GM12874 (cell line): Measurements from ENCODE around the gene HOXD13.

ENCODE experiments used
- TF ChIP-seq, protein P1 (sequence below): IDR thresholded peaks from 2 replicates; pipeline ENCODE4 v1.5.1; 2011; ENCODE audit warnings: low read depth, mild to moderate bottlenecking, control low read depth, low read length, moderate library complexity; ENCODE audit not compliant: insufficient read depth

HOXD13 gene

GRCh38 chr2:176092270-176093144, at the start of gene HOXD13:
Gene HOXD13 (plus strand): TSS chr2:176092721. CDS start chr2:176092891, 170 bp downstream.
- TF ChIP-seq, protein P1, sequence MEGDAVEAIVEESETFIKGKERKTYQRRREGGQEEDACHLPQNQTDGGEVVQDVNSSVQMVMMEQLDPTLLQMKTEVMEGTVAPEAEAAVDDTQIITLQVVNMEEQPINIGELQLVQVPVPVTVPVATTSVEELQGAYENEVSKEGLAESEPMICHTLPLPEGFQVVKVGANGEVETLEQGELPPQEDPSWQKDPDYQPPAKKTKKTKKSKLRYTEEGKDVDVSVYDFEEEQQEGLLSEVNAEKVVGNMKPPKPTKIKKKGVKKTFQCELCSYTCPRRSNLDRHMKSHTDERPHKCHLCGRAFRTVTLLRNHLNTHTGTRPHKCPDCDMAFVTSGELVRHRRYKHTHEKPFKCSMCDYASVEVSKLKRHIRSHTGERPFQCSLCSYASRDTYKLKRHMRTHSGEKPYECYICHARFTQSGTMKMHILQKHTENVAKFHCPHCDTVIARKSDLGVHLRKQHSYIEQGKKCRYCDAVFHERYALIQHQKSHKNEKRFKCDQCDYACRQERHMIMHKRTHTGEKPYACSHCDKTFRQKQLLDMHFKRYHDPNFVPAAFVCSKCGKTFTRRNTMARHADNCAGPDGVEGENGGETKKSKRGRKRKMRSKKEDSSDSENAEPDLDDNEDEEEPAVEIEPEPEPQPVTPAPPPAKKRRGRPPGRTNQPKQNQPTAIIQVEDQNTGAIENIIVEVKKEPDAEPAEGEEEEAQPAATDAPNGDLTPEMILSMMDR, result no peak

DNA sequence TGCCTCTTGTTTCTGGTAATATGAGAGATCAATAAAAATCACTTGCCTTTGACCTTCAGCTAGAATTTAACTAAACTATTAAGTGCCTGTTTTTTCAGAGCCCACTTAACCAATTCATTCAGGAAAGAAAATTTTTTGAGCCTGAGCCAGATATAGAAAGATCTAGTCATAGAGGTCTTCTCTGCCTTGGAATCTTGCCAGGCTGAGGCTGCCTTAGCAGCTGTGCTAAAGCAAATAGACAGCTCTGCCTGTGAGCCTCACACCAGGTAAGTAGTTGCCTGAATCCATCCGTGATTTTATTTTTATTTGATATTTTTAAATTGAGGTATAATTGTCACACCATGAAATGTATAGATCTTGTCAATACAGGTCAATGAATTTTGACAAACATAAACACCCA, 36.1 kb upstream of the HOXD13 start:
- TF ChIP-seq, protein P1, result no peak

GRCh38 chr2:176063958-176064357, 28.6 kb upstream of the HOXD13 start:
- TF ChIP-seq, protein P1, result no peak

- TF ChIP-seq, protein P1, result no peak
Measured at GRCh38 chr2:176066645-176067588, 25.6 kb upstream of the HOXD13 start.

DNA sequence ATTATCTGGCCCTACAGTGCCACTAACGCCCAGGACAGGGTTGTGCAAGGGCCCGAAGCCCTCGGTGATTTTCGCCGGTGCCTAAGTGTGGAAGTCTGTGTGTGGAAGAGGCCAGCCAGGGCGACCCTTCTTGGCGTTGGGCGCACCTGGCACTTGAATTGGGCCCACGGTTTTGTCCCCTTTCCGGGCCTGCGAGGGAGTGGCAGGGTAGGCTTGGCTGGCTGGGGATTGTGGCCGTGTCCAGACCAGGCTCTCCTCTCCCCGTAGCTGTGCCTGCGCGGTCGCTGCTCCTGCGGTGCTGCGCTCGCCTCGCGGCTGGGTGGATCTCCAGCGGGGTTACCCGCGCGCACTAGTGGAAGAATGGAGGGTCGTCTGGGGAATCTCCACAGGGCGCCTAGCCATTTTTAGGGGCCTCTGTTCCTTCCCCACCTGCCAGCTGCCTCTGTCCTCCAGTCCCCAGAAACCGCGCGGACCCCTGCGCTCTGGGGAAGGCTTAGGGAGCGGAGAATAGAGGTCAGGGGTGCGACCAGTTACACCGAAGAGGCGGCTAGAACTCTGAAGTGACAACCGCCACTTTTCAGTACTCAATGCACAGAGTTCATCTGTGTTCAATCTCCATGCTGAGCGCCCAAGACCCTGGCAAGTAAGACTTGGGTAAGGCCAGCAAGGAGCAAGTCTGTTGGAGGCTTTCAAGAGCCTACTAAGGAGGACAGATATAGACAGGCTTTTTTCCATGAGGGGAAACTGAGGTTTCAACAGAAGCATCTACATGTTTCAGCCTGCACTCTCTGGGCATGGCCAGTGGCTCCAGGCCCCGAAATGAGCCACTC, 24.7 kb upstream of the HOXD13 start:
- TF ChIP-seq, protein P1, result no peak

- TF ChIP-seq, protein P1, result no peak
Measured at GRCh38 chr2:176068419-176068832, 24.1 kb upstream of the HOXD13 start.
